HG02763 (cell line): ENCODE data around the gene RRBP1.
"Not testable (repeated sequence)": the region's sequence is repeated elsewhere in the genome, so short reads cannot be mapped to it uniquely, and the experiment has no call there.

ENCODE experiments used
- ATAC-seq: cut with Tn5 transposase; IDR thresholded peaks from one replicate; pipeline ENCODE4 v1.9.1; 2021; ENCODE audit warnings: mild to moderate bottlenecking, moderate library complexity; ENCODE audit not compliant: unreplicated experiment

RRBP1 gene

GRCh38 chr20:17662333-17663039, 19.6 kb downstream of the RRBP1 start:
- ATAC-seq, result no peak

- ATAC-seq, result no peak
Measured at GRCh38 chr20:17661121-17661744, 20.8 kb downstream of the RRBP1 start.

- no peak for ATAC-seq
Measured at GRCh38 chr20:17660667-17661066, 21.4 kb downstream of the RRBP1 start.

GRCh38 chr20:17659801-17660200, 22.2 kb downstream of the RRBP1 start:
- no peak for ATAC-seq

- not testable (repeated sequence) for ATAC-seq
Measured at GRCh38 chr20:17659344-17659743, 22.7 kb downstream of the RRBP1 start.

- no peak for ATAC-seq
Measured at GRCh38 chr20:17658648-17658993, 23.4 kb downstream of the RRBP1 start.

- ATAC-seq, result no peak
Measured at GRCh38 chr20:17657898-17658647, 24.0 kb downstream of the RRBP1 start.

- no peak for ATAC-seq
Measured at GRCh38 chr20:17657079-17657825, 24.8 kb downstream of the RRBP1 start.

GRCh38 chr20:17655865-17656479, 26.1 kb downstream of the RRBP1 start:
- ATAC-seq, result no peak

- ATAC-seq, result no peak
Measured at GRCh38 chr20:17655286-17655651, 26.8 kb downstream of the RRBP1 start.

GRCh38 chr20:17654649-17655285, 27.3 kb downstream of the RRBP1 start:
- no peak for ATAC-seq

GRCh38 chr20:17653835-17654648, 28.0 kb downstream of the RRBP1 start:
- no peak for ATAC-seq

GRCh38 chr20:17652411-17652810, 29.6 kb downstream of the RRBP1 start:
- no peak for ATAC-seq

GRCh38 chr20:17651760-17652388, 30.2 kb downstream of the RRBP1 start:
- ATAC-seq, result no peak

- no peak for ATAC-seq
Measured at GRCh38 chr20:17651129-17651759, 30.8 kb downstream of the RRBP1 start.

GRCh38 chr20:17650301-17651128, 31.5 kb downstream of the RRBP1 start:
- ATAC-seq, result no peak

GRCh38 chr20:17648791-17649730, 33.0 kb downstream of the RRBP1 start:
- ATAC-seq, result no peak
